ENCODE data around the gene PRPS1L1.

The PRPS1L1 gene

DNA sequence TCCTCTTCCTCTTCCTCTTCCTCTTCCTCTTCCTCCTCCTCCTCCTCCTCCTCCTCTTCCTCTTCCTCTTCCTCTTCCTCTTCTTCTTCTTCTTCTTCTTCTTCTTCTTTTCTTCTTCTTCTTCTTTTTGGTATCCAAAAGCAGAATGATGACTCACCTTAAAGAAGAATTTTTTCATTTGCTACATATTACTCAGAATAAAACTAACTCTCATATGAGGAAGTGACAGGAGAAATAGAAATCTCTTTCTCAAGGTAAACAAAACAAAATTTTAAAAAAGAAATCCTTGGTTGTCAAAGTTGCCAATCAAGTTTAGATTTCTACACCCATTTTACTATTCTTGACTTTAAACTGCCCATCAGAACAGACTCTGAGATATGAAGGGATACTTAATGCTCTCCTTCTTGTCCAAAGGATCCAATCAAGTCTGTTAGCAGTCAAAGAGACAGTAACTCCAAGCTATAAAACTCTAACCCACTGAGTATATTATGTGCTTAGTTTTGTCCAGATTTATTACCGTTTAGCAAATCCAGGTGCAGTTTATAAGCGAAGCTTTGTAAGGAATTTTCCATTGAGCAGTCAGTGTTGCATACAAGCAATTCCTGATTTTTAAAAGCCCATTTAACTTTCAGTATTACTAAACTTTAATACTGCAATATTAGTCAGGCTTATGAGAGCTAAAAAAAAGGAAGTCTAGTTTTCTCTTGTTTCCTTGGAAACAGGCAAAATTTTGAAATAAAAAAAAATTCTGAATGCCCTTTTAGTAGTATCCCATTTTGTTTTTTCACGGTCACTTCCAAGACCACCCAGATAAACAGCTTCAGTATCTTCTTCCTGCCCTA lies 44.2 kb downstream of the PRPS1L1 start:
- DNase-seq (ENCODE audit: low read depth), result no peak
- H3K4me3 ChIP-seq (ENCODE audit: low read depth, low read length), result no peak overlapping the region

DNA sequence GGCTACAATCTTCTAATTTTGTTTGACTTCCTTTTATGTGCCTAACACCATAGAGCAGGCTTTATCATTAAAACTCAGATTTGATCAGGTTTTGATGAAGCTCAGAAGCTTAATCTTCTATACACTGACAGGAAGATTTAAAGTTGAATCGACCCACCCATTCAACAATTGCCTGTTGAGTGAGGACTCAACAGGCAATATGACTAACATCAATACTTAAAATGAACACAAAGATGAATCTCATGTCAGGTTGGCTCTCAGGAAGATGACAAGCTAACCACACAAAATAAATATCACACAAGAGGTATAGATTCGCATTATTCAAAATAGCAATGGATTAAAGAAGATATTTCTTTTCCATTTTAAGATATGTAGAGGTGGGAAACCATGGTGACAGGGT lies 50.7 kb downstream of the PRPS1L1 start:
- no peak for DNase-seq (ENCODE audit: low read depth)
- no peak overlapping the region for H3K4me3 ChIP-seq (ENCODE audit: low read depth, low read length)

All from skeletal muscle cell (primary cell).